ENCODE measurements around the gene DDX27.
"Not testable (repeated sequence)": the region's sequence is repeated elsewhere in the genome, so short reads cannot be mapped to it uniquely, and the experiment has no call there.

DDX27 gene

DNA sequence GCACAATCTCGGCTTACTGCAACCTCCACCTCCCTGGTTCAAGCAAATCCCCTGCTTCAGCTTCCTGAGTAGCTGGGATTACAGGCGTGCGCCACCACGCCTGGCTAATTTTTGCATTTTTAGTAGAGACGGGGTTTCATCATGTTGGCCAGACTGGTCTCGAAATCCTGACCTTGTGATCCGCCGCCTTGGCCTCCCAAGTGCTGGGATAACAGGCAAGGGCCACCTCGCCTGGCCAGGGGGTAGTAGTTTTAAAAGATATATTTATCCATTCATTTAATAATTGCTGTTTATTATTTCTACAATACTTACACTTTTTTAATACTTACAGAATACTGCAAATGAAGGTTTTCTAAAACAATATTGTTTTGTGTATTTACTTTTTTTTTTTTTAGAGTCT is 15.5 kb upstream of the DDX27 start:
- DNase-seq, result no peak

DNA sequence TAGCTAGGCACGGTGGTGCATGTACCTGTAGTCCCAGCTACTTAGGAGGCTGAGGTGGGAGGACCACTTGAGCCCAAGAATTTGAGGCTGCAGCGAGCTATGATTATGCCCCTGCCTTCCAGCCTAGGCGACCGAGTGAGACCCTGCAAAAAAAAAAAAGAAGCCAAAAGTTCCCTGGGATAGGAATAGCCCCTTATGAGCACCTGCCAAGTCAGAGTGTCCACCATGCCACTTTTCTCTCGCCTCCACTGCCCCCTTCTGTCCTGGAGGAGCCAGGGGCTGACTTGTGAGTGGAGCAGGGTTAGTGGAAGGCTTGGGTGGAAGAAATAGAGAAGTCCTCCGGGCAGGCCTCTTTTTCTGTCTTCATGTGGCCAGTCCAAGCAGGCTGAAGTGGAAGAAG is 12.1 kb upstream of the DDX27 start:
- no peak for DNase-seq

DNA sequence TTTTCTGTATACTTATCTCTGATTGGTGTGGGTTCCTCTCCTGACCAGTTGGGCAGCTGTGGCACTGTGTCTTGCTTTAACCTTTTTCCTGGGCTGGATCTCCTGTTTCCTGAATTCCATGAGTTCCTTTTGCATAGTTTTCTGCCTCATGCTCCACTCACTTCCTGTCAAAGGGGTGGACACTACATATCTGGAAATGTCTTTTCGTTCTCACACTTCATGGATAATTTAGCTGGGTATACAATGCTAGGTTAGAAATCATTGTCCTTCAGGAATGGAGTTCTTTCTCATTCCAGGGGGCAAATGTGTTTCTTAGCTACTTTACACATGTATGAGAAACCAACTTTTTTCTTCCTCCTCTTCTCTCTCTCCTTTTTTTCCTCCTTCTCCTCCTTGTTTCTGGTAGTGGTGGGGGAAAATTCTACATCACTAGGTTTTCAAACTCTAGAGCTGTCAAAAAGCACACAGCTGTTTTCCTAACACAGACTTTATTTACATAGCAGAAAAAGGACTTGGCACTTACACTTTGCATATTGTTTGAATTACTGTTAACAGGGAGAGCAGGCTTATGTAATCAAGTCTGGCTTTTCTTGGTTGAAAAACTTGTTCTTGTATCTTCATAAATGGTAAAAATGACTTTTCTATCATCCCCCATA is 9.0 kb upstream of the DDX27 start:
- no peak for DNase-seq

DNA sequence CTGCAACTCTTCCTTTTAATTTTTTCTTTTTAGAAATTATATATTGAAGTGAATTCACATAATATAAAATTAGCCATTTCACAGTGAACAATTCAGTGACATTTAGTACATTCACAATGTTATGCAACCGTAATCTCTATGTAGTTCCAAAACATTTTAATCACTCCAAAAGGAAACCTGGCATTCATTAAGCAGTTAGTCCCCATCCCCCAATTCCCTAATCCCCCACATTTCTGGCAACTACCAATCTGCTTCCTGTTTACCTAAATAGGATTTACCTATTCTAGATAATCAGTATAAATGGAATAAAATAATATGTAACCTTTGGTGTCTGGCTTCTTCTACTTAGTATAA is 8.5 kb upstream of the DDX27 start:
- DNase-seq, result no peak

DNA sequence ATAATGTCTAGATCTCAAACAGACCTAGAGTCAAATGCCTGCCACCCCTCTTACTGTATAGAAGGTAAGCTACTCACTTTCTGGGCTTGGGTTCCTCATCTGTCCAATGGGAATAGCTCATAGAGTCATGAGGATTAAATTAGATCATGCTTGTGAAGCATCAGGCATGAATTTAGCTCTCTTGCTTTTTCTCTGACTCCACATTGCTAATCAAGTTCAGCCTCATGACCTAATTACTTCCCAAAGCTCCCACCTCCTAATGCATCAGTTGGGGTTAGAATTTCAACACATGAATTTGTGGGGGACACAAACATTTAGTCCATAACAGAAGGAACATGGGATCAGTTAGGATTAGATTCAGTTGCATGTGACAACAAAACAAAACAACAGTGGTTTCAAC is 4.6 kb upstream of the DDX27 start:
- no peak for DNase-seq

DNA sequence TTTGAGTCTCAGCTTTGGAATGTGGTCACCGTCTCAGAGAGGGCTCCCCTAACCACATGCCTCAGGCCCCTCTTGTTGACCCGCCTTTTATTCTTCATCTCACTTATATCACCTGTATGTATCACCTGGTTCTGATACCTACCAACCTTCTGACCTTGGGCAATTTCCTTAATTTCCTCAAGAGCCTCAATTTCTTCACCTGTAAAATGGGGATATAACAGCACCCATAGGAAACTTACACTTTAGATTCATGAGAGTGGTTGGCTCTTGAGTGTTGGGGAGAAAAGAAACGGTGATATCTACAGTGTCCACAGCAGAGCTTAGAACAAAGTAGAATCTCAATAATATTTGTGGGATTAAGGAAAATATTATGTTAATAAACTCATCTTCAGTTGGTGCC is 4.0 kb upstream of the DDX27 start:
- no peak for DNase-seq

DNA sequence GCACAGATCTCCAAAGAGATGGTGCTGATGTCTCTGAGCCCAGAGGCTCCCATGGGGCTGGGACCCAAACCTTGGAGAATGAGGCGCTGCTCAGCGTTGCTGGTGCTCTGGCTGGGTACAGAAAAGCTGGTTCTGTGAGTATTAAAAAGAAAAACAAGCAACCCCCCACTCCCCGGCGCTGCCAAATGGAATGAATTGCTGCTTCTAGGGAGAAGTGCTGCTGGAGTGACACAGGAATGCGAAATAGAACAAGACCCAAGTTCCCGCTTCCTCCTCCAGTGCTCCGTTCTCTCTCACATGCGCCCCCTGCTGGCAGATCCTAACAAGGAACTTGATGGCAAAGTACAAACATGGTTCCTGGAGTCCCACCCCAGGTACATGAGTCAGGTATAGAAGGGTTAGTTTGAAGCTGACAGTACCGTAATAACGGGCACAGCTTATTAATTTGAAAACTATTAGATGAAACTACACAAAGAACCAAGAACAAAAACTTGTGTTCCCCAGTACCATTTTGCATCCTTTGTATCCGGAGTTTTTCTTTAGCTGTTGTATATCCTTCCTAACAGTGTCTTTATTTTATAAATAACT is 2.1 kb upstream of the DDX27 start:
- DNase-seq, result peak; percentile 75

DNA sequence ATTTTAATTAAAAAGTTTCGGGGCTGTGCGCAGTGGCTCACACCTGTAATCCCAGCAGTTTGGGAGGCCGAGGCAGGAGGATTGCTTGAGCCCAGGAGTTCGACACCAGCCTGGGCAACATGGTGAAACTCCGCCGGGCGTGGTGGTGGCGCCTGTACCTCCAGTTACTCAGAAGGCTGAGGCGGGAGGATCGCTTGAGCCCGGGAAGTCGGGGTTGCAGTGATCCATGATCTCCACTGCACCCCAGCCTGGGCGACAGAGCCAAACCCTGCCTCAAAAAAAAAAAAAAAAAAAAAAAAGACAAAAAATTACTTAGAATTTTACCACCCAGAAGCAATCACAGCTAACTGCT is 501 bp upstream of the DDX27 start:
- DNase-seq, result not testable (repeated sequence)

DNA sequence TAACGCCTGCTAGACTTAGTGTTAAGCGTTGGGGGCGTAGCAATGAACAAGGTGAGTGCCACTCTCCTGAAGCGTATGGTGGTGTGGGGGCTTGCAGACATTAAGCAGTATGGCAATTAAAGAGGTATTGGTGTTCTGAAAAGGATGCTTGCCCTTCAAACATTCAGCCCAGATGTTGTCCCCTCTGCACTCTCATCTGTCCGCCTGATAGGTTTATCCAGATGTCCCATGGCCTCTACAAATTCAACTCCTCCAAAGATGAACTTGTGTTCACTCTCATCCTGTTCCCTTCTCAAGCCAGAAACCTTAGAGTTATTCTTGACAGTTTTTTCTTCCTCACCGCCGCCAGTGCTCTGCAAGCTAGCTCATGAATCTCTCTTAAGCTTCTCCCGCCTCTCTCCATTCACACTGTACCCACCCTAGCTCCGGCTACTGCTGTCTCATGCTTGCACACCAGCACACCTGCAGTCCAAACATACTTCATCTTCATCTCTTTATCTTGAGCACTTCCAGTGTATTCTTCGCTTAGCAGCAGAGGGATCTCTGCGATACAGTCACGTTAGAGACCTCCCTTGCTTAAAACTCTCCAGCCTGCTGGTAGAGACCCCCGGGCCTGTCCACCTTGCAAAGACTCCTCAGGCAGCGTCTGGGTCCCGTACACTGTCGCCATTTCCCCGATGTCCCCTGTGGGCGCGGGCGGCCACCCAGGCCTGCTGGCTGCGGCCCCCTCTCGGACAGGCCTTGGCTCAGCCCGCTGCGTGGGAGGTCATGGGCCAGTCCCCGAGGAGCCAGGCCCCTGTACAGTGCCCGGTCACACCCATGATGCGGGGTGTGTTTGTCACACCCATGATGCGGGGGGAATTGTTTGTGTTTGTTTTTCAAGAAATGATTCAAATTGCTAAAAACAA is 962 bp downstream of the DDX27 start:
- DNase-seq, result no peak

DNA sequence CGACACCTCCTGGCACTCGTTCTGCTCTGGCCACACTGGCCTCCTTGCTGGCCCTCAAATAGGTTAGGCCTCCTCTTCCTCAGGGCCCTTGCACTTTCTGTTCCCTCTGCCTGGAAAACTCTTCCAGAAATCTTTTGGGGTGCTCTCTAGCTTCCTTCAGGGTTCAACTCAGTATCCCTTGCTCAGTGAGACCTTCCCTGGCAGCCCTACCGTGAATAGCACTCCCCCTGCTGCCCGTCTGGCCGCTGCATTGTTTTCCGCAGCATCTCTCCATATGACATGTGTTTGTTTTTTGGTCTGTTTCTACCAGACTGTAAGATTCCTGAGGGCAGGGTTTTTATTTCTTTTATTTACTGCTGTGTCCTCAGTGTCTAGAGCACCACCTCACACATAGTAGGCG is 6.7 kb downstream of the DDX27 start:
- no peak for DNase-seq

DNA sequence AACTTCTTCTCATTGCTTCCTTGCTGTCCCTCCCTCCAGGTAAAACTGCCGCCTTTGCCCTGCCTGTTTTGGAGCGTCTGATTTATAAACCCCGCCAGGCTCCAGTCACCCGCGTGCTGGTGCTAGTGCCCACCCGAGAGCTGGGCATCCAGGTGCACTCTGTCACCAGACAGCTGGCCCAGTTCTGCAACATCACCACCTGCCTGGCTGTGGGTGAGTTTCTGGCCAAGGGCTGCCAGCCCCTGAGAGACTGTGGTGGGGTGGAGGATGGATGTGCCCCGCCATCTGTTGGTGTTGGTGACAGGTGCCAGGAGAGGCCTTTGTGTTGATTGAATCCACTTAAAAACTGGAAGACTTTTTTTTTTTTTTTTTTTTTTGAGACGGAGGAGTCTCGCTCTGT is 9.5 kb downstream of the DDX27 start:
- DNase-seq, result no peak

DNA sequence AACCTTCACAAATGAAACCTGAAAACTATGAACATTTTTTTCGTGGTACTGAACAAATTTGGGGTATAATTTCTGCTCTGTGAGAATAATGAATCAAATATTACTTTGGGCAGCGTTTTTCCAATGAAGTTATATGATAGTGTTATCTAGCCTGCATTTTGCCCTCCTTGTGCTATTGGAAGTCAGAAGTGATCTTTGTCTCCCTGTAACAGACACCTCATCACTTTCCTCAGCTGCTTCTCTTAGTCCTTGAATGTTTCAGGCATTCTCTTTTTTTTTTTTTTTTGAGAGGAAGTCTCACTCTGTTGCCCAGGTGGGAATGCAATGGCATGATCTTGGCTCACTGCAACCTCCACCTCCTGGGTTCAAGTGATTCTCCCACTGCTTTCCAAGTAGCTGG is 10.2 kb downstream of the DDX27 start:
- DNase-seq, result no peak

DNA sequence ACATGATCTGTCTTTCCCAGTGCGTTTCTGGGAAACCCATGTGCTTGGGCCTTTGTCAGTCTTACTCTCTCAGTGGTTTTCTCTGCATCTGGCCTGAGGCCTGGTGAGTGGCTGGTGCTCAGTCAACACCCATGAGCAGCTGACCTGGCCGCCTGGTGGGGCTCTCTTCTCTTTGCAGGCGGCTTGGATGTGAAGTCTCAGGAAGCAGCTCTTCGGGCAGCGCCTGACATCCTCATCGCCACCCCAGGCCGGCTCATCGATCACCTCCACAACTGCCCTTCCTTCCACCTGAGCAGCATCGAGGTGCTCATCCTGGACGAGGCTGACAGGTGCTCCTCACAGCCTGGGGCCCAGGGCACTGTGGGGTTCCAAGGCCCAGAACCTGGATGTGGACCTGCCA is 10.8 kb downstream of the DDX27 start:
- no peak for DNase-seq

DNA sequence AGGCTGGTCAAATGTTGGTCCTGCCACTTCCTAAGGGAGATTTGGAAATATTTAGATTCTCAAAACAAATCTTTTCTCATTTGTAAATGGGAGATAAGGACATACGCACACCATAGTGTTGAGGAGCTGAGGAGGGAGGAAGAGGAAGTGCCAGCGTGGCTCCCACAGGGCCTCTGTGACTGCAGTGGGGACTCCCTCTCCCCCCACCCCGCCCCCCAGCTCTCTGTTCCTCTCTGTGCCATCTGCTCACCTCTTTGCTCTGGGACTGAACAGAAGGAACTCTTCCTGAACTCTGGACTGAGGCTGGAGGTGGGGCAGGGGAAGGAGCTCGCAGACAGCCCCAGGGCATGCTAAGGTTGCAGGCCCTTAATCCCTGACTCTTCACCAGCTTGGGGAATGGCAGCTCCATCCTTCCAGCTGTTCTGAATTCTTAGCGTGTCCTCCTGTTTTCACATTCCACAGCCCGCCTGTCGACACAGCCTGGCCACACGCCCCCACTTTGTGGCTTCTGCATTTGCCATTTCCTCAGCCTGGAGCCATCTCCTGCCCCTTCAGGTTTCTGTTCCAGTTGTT is 11.4 kb downstream of the DDX27 start:
- no peak for DNase-seq

DNA sequence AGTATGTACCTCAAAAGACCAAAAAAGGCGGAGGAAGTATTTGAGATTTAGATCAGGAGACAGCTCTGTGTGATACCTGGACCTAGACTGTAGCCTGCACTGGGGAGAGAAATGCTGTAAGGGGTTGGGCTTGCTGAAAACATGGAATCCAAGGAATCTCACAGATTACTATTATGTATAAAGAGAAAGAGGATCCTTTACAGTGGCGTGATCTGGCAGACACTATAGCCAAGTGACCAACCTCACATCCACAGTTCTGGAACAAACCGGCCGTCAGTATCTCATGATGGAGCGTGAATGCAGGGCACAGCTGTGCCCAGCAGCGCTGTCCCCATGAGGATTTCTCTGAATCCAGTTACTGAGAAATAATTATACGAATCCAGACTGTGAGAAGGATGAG is 12.3 kb downstream of the DDX27 start:
- DNase-seq, result no peak

DNA sequence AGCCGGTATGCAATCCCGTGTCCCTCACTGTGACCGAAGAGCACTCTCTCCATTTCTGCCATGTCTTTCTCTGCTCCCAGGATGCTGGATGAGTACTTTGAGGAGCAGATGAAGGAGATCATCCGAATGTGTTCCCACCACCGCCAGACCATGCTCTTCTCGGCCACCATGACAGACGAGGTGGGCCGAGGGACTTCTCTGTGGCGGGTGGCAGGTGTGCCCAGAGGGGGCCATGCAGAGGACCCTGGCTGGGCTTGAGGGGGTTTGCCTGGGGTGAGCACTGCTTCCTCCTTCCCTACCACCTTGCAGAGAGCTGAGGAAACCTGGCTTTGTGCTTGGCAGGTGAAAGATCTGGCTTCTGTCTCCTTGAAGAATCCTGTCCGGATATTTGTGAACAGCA is 14.0 kb downstream of the DDX27 start:
- no peak for DNase-seq

DNA sequence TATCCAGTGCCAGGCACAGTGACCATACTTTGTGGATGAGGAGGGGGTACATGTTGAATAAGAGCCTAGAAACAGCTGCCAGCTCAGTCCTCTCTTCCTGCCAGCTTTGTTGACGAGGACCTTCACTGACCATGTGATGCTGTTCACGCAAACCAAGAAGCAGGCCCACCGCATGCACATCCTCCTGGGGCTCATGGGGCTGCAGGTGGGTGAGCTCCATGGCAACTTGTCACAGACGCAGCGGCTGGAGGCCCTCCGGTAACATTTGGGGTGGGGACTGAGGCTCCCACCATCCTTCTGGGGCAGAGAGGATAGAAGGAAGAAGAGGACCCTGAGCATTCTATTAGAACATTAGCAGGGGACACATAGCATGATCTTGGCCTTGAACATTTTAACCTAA is 15.6 kb downstream of the DDX27 start:
- no peak for DNase-seq

DNA sequence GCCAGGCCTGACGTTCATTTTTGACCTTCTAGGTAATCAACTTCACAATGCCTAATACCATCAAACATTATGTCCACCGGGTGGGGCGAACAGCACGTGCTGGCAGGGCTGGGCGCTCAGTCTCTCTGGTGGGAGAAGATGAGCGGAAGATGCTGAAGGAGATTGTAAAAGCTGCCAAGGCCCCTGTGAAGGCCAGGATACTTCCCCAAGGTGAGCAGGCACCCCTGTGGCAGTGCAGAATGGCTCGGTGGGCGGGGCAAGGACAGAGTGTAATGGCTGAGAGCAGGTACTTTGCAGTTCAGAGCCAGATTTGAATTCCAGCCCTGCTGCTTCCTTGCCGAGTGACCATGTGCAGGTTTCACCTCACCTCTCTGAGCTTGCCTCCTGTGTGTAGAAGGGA is 17.1 kb downstream of the DDX27 start:
- no peak for DNase-seq

DNA sequence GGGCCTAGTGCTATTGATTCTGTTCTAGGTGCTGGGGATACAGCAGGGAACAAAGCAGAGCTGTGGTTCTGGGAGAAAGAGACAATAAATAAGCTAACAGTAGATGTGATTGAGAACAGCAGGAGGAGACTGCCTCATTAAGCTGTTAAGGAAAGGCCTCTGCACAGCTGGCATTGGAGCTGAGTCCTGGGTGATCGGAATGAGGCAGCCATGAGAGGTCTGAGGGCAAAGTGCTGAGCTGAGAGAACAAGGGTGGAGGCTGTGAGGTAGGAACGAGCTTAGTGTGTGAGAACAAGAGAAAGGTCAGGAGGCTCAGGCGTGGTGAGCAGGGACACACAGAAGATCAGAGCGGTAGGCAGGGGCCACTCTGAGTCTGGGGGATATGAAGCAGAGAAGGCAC is 18.3 kb downstream of the DDX27 start:
- no peak for DNase-seq

DNA sequence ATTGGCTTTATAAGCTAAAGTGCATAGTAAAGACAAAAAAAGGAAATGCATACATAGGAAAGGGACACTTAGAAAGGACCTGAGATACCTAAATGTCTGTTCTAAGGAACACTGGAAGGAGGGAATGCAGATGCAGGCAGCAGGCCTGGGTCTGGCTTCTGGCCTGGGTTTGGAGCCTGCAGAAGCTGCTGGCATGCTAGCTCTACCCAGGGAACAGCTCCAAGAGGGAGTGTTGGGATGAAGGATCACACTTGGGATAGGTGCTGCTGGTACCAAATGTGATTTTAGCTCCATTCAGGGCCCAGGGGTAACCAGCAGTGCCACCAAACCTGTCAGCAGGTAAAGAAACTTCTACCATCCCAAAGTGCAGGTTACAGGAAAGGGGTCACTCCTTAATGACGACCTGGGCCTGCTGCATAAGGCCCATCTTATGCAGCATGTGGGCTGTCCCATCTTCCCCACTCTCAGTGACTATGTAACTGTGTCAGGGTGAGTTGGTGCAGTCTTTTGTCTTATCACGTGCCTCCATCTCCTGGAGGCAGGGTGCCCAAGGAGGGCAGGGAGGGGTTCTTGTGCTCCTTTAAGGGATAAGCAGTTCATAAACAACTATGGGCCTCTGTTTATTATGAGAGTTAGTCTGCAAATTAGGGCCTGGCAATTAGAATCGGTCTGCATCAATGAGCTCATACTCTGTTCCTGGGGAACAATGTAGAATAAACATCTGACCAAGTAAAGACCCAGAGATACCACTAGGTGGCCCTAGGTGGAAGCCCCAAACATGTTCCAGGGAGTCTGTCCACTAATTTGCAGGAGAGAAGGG is 26.9 kb downstream of the DDX27 start:
- peak; percentile 11 for DNase-seq

DNA sequence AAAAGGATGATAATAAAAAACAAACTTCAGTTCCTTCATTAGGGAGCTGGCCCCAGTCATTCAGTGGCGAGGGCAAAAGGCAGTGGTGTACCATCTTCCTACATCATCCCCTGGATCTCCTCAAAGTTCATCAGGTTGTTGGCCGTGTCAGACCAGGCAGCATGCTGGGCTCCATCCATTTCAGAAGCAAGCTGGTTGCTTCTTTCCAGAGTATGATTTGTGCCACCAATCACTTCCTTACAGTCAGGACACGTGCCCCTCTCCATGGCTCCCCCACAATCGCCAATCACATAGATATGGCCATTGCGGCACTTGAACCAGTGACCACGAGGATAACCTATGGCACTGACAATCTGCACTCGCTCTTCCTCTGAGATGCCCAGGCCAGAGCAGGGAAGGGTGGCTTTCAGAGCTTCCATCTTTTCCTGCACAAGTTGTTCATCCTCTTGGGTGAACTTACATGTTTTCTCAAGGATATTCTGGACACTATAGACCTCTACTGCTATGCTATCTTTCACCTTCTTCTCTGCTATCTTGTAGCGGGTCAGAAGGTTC is 28.0 kb downstream of the DDX27 start:
- DNase-seq, result no peak

DNA sequence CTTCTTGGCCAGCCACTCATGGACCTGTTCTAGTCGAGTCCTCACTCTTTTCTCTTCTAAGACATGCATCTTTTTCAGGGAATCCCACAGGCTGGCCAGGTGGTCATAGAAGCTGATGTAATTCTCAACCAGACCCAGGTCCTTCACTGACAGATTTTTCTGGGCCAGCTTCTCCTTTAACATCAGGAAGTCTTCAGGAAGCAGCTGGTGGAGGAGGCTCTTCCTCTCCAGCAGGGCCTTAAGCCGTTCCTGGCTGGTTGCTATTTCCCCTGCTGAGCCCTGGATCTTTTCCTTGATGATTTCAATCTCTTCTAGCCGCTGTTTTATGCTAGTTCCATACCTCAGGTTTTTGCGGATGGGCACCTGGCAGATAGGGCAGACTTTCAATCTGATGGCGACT is 28.6 kb downstream of the DDX27 start:
- no peak for DNase-seq

Data from right kidney (tissue), 1 donor.